ENCODE measurements around the gene ST7.

ST7 gene

DNA sequence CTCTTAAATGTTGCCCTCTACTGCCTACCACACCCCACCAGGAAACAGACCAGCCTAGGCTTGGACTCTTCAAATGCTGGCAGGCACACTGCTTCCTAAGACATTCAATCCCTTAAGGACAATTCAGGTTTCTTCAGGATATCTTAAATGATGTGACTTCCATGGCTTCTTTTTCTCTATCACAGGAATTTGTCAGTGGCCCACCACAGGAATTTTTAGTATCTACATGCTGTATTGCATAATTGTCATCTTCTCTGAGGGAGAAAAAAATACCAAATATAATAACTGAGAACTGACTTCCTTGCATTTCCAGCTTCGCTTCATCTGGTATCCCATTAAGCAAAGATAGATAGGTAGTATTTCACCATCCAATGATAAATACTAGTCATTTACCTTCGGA lies 240.3 kb downstream of the ST7 start:
- peak; percentile 58 for DNase-seq (ENCODE audit: low spot score)

DNA sequence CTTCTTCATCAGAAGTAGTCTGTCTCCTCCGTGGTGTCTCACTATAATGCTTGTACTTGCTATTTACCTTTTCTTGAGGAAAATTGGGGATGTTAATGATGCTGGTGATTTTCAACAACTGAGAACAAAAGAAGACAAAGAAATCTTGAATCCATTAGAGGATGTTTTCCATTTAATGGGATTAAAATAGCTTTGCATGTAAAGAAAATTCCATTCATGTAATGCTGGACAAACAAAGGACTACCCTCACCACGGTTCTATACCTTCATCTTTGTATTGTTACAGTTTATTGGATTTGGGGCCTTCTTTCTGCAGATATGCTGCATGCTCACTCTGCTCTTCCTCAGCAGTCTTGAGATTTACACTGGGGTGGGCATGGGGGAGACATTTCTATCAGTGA lies 241.1 kb downstream of the ST7 start:
- DNase-seq (ENCODE audit: low spot score) = no peak

GRCh38 chr7:117195361-117196029 lies 242.2 kb downstream of the ST7 start:
- DNase-seq (ENCODE audit: low spot score) = no peak

- DNase-seq (ENCODE audit: low spot score) = no peak
Measured at GRCh38 chr7:117200132-117200531, 246.8 kb downstream of the ST7 start.

- no peak for DNase-seq (ENCODE audit: low spot score)
Measured at GRCh38 chr7:117200786-117201458, 247.6 kb downstream of the ST7 start.

- peak; percentile 21 for DNase-seq (ENCODE audit: low spot score)
Measured at GRCh38 chr7:117202511-117202910, 249.2 kb downstream of the ST7 start.

GRCh38 chr7:117203205-117203604 lies 249.9 kb downstream of the ST7 start:
- DNase-seq (ENCODE audit: low spot score) = no peak

DNA sequence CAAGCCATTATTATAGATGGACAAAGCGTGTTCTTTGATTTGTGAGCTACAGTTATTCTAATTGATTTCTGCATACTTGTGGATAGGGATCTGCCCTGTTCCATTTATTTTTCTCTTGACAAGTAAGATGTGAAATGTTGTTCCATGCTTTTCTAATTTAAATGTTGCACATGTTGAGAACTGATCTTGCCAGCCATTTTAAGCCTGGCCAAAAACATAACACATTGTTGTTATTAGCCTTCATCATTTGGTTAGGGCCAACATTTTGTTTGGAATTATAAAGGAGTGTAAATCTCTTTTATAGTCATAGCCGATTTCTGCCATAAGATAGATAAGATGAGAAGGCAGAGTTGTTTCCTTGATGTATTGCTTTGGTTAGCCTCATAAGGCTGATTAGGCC lies 252.6 kb downstream of the ST7 start:
- no peak for DNase-seq (ENCODE audit: low spot score)

- DNase-seq (ENCODE audit: low spot score) = no peak
Measured at GRCh38 chr7:117208257-117208656, 255.0 kb downstream of the ST7 start.

DNA sequence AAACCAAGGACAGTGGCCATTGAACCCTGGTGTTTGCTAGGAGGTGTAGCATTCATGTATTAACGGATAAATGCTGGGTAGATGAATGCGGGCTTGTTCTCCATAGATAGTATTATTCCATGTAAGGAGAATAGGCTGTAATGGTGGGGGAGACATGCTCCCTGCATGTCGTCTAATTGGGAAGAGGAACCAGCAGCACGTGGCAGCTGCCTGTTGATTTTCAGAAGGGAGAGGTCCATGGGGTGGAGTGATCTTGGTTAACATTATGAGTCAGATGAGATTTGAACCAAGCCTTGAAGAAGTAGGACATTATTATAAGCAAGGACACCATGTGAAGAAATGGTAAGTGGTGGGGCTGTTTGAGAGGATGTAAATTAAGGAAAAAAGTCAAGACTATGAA lies 257.1 kb downstream of the ST7 start:
- no peak for DNase-seq (ENCODE audit: low spot score)

DNA sequence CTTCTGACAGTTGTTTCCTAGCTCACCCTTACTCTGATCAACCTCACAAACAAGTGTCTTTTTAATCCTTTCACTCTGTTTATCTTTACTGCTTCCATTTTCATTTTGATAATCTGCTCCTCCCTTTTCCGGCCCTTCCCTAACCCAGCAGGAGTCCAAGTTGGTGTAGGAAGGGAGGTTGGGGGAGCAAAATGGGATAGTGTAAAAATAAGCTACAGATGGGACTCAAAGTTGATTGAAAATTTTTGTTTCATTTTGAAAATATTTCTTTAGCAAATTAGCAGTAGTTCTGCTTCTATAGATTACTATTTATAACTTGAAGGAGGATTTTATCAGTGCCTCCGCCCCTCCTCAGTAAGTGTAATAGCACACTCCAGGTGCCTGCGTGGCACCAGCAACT lies 257.6 kb downstream of the ST7 start:
- no peak for DNase-seq (ENCODE audit: low spot score)

DNA sequence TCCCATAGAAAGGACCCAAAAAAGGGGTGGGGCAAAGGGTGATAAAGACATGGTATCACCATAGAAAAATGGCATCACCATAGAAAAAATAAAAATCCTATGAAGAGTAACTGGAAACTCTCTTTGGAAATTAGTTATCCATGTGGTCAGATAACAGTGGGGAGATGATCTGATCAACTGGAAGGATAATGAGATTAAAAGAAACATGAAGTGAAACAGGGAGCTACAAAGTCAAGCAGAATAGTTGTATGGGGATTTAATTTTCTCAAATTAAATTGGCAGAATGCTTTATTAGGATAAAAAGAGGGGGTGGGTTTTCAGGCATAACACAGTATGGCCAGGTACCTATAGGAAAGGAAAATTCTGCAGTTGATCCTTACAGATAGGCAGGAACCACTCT lies 258.3 kb downstream of the ST7 start:
- DNase-seq (ENCODE audit: low spot score) = no peak

DNA sequence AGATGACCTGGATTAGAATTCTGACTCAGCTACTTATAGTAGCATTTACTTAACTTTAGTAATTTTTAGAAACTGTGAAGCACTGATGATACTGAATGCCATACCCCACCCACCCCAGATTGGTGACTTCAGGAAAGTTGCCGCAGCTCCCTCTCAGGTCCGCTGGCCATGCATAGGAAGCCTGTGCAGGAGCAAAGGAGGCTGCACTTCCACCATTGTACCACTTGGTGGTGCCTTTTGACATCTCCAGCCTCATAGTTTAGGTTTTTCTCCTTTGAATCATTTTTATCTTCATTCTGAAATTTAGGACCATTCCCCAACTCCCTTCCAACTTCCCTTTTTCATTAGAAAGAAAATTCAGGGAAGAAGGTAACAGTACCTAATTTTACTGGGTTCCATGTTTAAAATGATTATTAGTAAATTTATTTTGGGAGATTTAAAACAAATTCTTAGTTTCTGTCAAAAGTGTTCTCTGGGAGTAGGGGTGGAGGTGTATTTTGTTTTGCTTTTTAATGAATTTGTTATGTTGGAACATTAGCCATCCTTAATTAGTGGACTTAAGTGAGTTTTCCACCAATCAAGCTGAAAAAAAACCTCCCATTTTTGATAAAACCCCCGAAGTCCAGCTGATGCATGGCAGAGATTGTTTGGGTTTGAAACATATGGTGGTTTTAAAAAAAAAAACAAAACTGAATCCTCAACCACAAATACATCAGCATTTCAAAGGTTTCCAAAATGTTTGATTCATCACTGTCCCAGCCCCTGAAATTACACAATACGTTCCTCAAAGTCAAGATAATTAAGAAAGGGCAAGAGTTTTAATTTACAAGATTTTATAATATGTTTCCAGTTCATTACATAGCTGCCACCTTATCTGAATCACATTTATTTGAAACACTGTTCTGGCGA lies 259.9 kb downstream of the ST7 start:
- peak; percentile 65 for DNase-seq (ENCODE audit: low spot score)

DNA sequence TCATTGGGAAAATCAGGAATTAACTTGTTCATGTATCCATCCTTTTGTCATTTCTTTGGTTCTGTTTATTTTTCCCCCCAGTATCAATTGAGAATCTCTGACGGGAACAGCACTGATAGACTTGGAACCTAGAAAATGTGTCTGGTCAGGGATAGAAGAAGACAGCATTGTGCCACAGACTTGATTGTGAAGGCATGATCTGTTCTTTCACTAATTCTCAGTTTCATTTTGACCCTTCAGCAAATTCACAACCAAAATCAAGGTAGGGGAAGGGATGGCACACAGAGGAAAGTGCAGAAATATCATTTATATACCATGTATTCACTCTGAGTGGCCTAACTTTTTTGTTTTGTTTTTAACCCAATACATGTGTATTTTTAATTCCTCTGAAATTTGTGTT lies 262.7 kb downstream of the ST7 start:
- DNase-seq (ENCODE audit: low spot score) = no peak

- no peak for DNase-seq (ENCODE audit: low spot score)
Measured at GRCh38 chr7:117216436-117217069, 263.3 kb downstream of the ST7 start.

DNA sequence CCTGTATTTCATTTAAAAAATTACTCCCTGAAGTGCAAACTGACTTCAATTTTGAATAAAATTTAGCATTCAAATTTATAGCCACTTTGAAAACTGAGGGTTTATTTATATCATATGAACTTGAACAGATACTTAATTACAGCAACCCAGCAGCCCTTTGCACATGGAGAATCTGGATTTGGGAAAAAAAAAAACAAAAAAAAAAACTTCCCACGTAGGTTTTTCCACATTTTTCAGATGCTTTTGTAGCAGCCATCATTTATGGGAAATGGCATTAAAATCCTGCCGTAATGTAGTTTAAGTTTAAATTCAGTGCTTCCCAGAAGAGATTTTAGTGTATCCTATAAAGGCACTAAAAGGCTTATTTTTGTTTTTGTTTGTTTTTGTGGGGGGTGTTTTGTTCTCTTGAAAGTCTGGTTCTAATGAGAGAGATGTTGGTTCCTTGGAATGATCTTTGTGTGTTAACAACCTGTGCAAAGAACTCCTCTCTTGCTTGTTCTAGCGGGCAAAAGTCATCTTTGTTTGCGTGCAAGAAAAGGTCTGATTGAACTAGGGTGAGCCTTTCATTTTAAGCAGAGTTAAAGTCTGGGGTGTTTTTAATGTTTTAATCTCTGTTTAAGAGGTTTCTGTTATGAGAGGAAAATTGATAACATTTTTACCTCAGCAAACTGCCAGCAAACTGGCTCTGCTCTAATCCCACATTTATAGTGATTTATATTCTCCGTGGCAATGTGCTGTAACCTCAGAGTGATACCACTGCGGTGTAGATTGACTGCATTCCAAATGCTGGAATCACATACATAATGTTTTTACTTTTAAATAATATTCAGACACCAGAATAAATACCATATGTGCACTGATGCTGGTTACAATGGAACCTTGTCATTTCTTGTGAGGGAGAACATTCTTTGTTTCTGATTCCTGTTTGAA lies 264.1 kb downstream of the ST7 start:
- DNase-seq (ENCODE audit: low spot score) = peak; percentile 70

- DNase-seq (ENCODE audit: low spot score) = no peak
Measured at GRCh38 chr7:117218700-117219099, 265.4 kb downstream of the ST7 start.

- DNase-seq (ENCODE audit: low spot score) = peak; percentile 33
Measured at GRCh38 chr7:117219485-117219884, 266.2 kb downstream of the ST7 start.

- no peak for DNase-seq (ENCODE audit: low spot score)
Measured at GRCh38 chr7:117220836-117221235, 267.5 kb downstream of the ST7 start.

- no peak for DNase-seq (ENCODE audit: low spot score)
Measured at GRCh38 chr7:117225536-117225935, 272.2 kb downstream of the ST7 start.

- DNase-seq (ENCODE audit: low spot score) = peak; percentile 45
Measured at GRCh38 chr7:117227091-117227490, 273.8 kb downstream of the ST7 start.
